GM23248 (cell line): ENCODE results near the gene SIM1. TPM values are rescaled to one million over a fixed set of nuclear protein-coding genes. Genes with fewer than 3 reads are reported as not detected.

Experiments used
- DNase-seq: peaks from one replicate; pipeline ENCODE4 v3.0.0-alpha.2; 2015
- H2AFZ ChIP-seq: fragments of 200-600 bp; sonication (generic); 2 replicates; pipeline ENCODE4 v1.6.1; 2016; ENCODE audit warnings: antibody characterized with exemption
- H3F3A ChIP-seq: fragments of 200-600 bp; sonication (generic); 2 replicates; pipeline ENCODE4 v1.6.1; 2016; ENCODE audit warnings: mild to moderate bottlenecking, antibody characterized with exemption, mixed run types; ENCODE audit not compliant: insufficient read depth
- H3K27ac ChIP-seq: fragments of 200-600 bp; sonication (generic); 2 replicates; pipeline ENCODE4 v1.5.1; 2016; ENCODE audit warnings: mild to moderate bottlenecking
- H3K27me3 ChIP-seq: fragments of 200-600 bp; sonication (generic); replicated peaks from 2 replicates; pipeline ENCODE4 v1.6.1; 2016; ENCODE audit warnings: mild to moderate bottlenecking; ENCODE audit not compliant: insufficient read depth
- H3K36me3 ChIP-seq: fragments of 200-600 bp; sonication (generic); 2 replicates; pipeline ENCODE4 v1.6.1; 2016; ENCODE audit warnings: low read depth, mild to moderate bottlenecking
- H3K4me1 ChIP-seq: fragments of 200-600 bp; sonication (generic); 2 replicates; pipeline ENCODE4 v1.6.1; 2016; ENCODE audit warnings: mild to moderate bottlenecking; ENCODE audit not compliant: insufficient read depth
- H3K4me2 ChIP-seq: fragments of 200-600 bp; sonication (generic); one replicate; pipeline ENCODE4 v1.6.1; 2016; ENCODE audit warnings: mild to moderate bottlenecking; ENCODE audit not compliant: unreplicated experiment
- H3K4me3 ChIP-seq: fragments of 200-600 bp; sonication (generic); 2 replicates; pipeline ENCODE4 v1.5.1; 2016; ENCODE audit warnings: mild to moderate bottlenecking
- H3K79me2 ChIP-seq: fragments of 200-600 bp; sonication (generic); 2 replicates; pipeline ENCODE4 v1.6.1; 2016; ENCODE audit warnings: mild to moderate bottlenecking; ENCODE audit not compliant: insufficient read depth
- H3K9ac ChIP-seq: fragments of 200-600 bp; sonication (generic); 2 replicates; pipeline ENCODE4 v1.6.1; 2016; ENCODE audit warnings: mild to moderate bottlenecking
- H3K9me2 ChIP-seq: fragments of 200-600 bp; sonication (generic); 2 replicates; pipeline ENCODE4 v1.6.1; 2016; ENCODE audit warnings: mixed run types, mild to moderate bottlenecking, moderate library complexity; ENCODE audit not compliant: insufficient read depth
- H3K9me3 ChIP-seq: fragments of 200-600 bp; sonication (generic); one replicate; pipeline ENCODE4 v1.6.1; 2017; ENCODE audit warnings: low read depth
- H4K20me1 ChIP-seq: fragments of 200-600 bp; sonication (generic); 2 replicates; pipeline ENCODE4 v1.6.0; 2016; ENCODE audit not compliant: insufficient read depth
- EZH2 ChIP-seq: fragments of 200-600 bp; sonication (generic); IDR thresholded peaks from 2 replicates; pipeline ENCODE4 v1.6.1; 2018; ENCODE audit warnings: antibody characterized with exemption, mild to moderate bottlenecking; ENCODE audit not compliant: insufficient read depth, poor library complexity, severe bottlenecking
- EZH2phosphoT487 ChIP-seq: fragments of 200-600 bp; sonication (generic); IDR thresholded peaks from 2 replicates; pipeline ENCODE4 v1.6.1; 2018; ENCODE audit warnings: antibody characterized with exemption, moderate library complexity, mild to moderate bottlenecking, low read depth; ENCODE audit not compliant: insufficient read depth
- WGBS, 2 experiments: methylation state at CpG; one replicate each; pipeline ENCODE4 v1.1.6; 2015 to 2017; ENCODE audit warnings: low lambda C conversion rate in 2 of 2, low coverage in 1 of 2; ENCODE audit errors: missing lambda C conversion rate in 2 of 2; 5-methylcytosine and 5-hydroxymethylcytosine counted together
- in situ Hi-C: fragments of 300-500 bp; cut with MboI; formaldehyde crosslinking; loops from 2 replicates; pipeline ENCODE4 v1.15.0; 2020
- polyA plus RNA-seq: library from polyadenylated mRNA; unstranded; fragments of >200 nt; fragmentation: Nextera tagmentation; extraction: Ambion mirVana; gene quantifications from 2 replicates; pipeline ENCODE4 v1.2.1, GENCODE V29; 2016
- total RNA-seq: library from RNA; depleted of rRNA; stranded (reverse); fragments of >200 nt; shearing (Covaris generic); gene quantifications from 2 replicates; pipeline ENCODE4 v1.2.3, GENCODE V29; 2014

SIM1 gene
- total and polyA plus RNA-seq, 2 experiments from 2014 or later: 1.5 to 1.6 TPM

DNA sequence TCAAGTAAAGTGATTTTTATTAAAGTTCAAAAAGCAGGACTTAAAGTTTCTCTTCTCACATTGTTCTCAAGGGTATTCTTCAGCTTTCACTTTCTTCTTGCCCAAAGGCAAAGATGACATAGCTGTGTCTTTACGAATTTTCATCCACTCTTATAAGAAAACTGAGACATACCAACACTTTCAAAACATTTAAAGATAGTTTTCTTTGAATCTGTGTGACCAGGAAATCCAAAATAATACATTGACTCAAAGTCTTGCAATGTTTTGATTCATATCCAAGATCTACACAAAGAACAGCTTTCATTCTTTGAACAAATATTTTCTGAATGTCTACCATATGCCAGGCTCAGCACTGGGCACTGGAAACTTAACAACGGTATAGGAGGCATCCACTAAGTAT lies 117.9 kb downstream of the SIM1 start:
- Histone ChIP-seq H3F3A (peaks cover 47% of the 10 kb centered on the region), H3K27ac (peak overlapping the region; percentile 75), H3K4me3 (peak overlapping the region; percentile 54), H3K36me3 (no peaks in the 10 kb centered on the region), H3K27me3 (no peaks in the 10 kb centered on the region), H3K4me2 (peak overlapping the region; percentile 76), H3K9me3 (no peaks in the 10 kb centered on the region), H3K79me2 (no peaks in the 10 kb centered on the region), H3K4me1 (peaks cover 69% of the 10 kb centered on the region), H4K20me1 (no peaks in the 10 kb centered on the region), H3K9me2 (no peaks in the 10 kb centered on the region), H3K9ac (peak overlapping the region; percentile 51; the same call in 1 of the 2 replicates), H2AFZ (peak overlapping the region; percentile 9)
- in situ Hi-C loops: no loop called here
- 0 to 3% methylated on average over 2 of the region's 2 CpGs for WGBS, 2 experiments
- no peak for TF ChIP-seq EZH2phosphoT487
- no peak for TF ChIP-seq EZH2
- DNase-seq: peak; percentile 86

- H3K9me3 ChIP-seq: no peaks in the 10 kb centered on the region
- in situ Hi-C loops: no loop called here
- H2AFZ ChIP-seq: peak overlapping the region; percentile 9; the same call in 1 of the 2 replicates
- peak overlapping the region; percentile 51; the same call in 1 of the 2 replicates for H3K9ac ChIP-seq
- H3K4me3 ChIP-seq: peak overlapping the region; percentile 54
- DNase-seq: peak; percentile 26
- H3K4me2 ChIP-seq: peak overlapping the region; percentile 76
- H3K27me3 ChIP-seq: no peaks in the 10 kb centered on the region
- H4K20me1 ChIP-seq: no peaks in the 10 kb centered on the region
- H3K9me2 ChIP-seq: no peaks in the 10 kb centered on the region
- no peak for TF ChIP-seq EZH2
- no peak for TF ChIP-seq EZH2phosphoT487
- H3K79me2 ChIP-seq: no peaks in the 10 kb centered on the region
- H3K27ac ChIP-seq: peak overlapping the region; percentile 75
- peaks cover 47% of the 10 kb centered on the region for H3F3A ChIP-seq
- H3K36me3 ChIP-seq: no peaks in the 10 kb centered on the region
- peaks cover 69% of the 10 kb centered on the region for H3K4me1 ChIP-seq
- WGBS, 2 experiments: 70 to 75% methylated on average over 2 of the region's 2 CpGs
Measured at GRCh38 chr6:100346203-100346602, 118.5 kb downstream of the SIM1 start.

DNA sequence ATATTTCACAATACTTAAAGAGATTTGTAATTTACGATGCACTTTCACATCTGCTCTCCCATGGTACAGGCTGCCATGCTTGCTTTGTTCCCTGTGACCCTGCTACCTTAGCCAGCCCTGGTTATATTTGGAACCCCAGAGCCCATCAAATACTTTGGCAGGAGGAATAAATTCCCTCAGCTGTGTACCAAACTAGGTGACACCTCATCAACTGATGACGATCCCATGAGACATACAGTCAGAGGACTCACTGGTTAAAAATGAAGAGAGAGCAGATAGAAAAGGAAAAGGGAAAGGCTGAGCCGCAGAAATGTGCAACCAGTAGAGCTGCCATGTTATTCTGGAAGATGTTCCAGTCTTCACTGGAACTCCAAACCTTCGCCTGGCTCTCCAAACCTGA lies 120.0 kb downstream of the SIM1 start:
- DNase-seq: peak; percentile 90
- 31 to 40% methylated on average over 4 of the region's 4 CpGs for WGBS, 2 experiments
- Histone ChIP-seq H3F3A (peaks cover 47% of the 10 kb centered on the region), H3K79me2 (no peaks in the 10 kb centered on the region), H3K4me3 (peak overlapping the region; percentile 30; the same call in 1 of the 2 replicates), H3K9me2 (no peaks in the 10 kb centered on the region), H3K36me3 (no peaks in the 10 kb centered on the region), H3K4me2 (peak overlapping the region; percentile 53), H3K9ac (no peak overlapping the region), H3K4me1 (peaks cover 69% of the 10 kb centered on the region), H3K9me3 (no peaks in the 10 kb centered on the region), H3K27ac (peak overlapping the region; percentile 75), H3K27me3 (no peaks in the 10 kb centered on the region), H2AFZ (peak overlapping the region; percentile 59), H4K20me1 (no peaks in the 10 kb centered on the region)
- in situ Hi-C loops: no loop called here
- no peak for TF ChIP-seq EZH2phosphoT487
- TF ChIP-seq EZH2: no peak

GRCh38 chr6:100344321-100344720 lies 120.4 kb downstream of the SIM1 start:
- in situ Hi-C loops: no loop called here
- peaks cover 69% of the 10 kb centered on the region for H3K4me1 ChIP-seq
- H3K9me3 ChIP-seq: no peaks in the 10 kb centered on the region
- peaks cover 47% of the 10 kb centered on the region for H3F3A ChIP-seq
- no peaks in the 10 kb centered on the region for H3K9me2 ChIP-seq
- TF ChIP-seq EZH2phosphoT487: no peak
- TF ChIP-seq EZH2: no peak
- peak; percentile 14 for DNase-seq
- no peak overlapping the region for H2AFZ ChIP-seq
- no peaks in the 10 kb centered on the region for H3K27me3 ChIP-seq
- no peaks in the 10 kb centered on the region for H4K20me1 ChIP-seq
- H3K4me3 ChIP-seq: no peak overlapping the region
- H3K27ac ChIP-seq: peak overlapping the region; percentile 75
- no peak overlapping the region for H3K9ac ChIP-seq
- no peak overlapping the region for H3K4me2 ChIP-seq
- 98 to 99% methylated on average over 2 of the region's 2 CpGs for WGBS, 2 experiments
- no peaks in the 10 kb centered on the region for H3K79me2 ChIP-seq
- no peaks in the 10 kb centered on the region for H3K36me3 ChIP-seq
